HS-5 (cell line): ENCODE measurements around the gene PIGO.

Experiments used
- DNase-seq: peaks from one replicate; pipeline ENCODE4 v3.0.0-alpha.2; 2012; ENCODE audit warnings: low read depth

PIGO gene

GRCh38 chr9:35070823-35071813 lies 25.3 kb downstream of the PIGO start:
- DNase-seq: no peak

- no peak for DNase-seq
Observed at GRCh38 chr9:35069020-35069419, 27.4 kb downstream of the PIGO start.

GRCh38 chr9:35067056-35067455 lies 29.3 kb downstream of the PIGO start:
- DNase-seq: no peak

GRCh38 chr9:35060548-35061207 lies 35.7 kb downstream of the PIGO start:
- DNase-seq: no peak

- DNase-seq: no peak
Observed at GRCh38 chr9:35059438-35059837, 37.0 kb downstream of the PIGO start.

GRCh38 chr9:35057271-35057620 lies 39.1 kb downstream of the PIGO start:
- DNase-seq: no peak

- DNase-seq: no peak
Observed at GRCh38 chr9:35056571-35057270, 39.7 kb downstream of the PIGO start.

- DNase-seq: no peak
Observed at GRCh38 chr9:35054871-35055644, 41.3 kb downstream of the PIGO start.

GRCh38 chr9:35054185-35054835 lies 42.1 kb downstream of the PIGO start:
- DNase-seq: no peak

GRCh38 chr9:35051069-35051967 lies 45.1 kb downstream of the PIGO start:
- DNase-seq: no peak

GRCh38 chr9:35048511-35048910 lies 47.9 kb downstream of the PIGO start:
- DNase-seq: no peak

GRCh38 chr9:35044071-35044470 lies 52.3 kb downstream of the PIGO start:
- no peak for DNase-seq

GRCh38 chr9:35042891-35043545 lies 53.4 kb downstream of the PIGO start:
- no peak for DNase-seq

GRCh38 chr9:35042081-35042604 lies 54.2 kb downstream of the PIGO start:
- peak; percentile 19 for DNase-seq
